Thyroid gland (tissue), 4 donors: ENCODE measurements around the gene SERF2.

Experiments used
- CTCF ChIP-seq, 6 experiments: fragments of 200-600 bp in 3 of 6; fragments of 450-650 bp in 3 of 6; sonication (generic) in 3 of 6; IDR thresholded peaks; one replicate each; pipeline ENCODE4 v1.5.1; 2016 to 2019; ENCODE audit warnings: antibody characterized with exemption in 6 of 6, mild to moderate bottlenecking in 2 of 6, inconsistent platforms in 1 of 6, moderate library complexity in 1 of 6
- POLR2A ChIP-seq, 2 donors: fragments of 450-650 bp; IDR thresholded peaks; one replicate each; pipeline ENCODE4 v1.6.1; 2017; ENCODE audit warnings: antibody characterized with exemption in 2 of 2, mild to moderate bottlenecking in 2 of 2, moderate library complexity in 1 of 2

DNA sequence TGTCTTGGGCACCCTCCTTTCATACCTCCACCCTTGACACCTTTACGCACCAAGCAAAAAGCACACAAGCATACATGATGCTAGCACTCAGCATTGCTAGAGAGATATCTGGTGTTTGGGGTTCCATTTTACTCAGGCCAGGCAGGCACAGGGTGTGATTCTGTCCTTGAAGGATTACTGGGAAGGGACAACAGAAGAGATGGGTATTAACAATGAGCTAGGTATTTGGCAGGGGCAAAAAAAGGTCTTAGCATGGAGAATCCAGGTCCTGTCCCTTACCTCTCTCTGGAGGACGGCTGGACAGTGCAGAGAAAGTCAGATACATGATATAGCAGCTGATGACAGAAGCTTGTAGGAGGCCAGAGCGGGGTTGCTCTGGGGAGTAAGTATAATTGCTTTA lies 4.4 kb downstream of the SERF2 start:
- TF ChIP-seq CTCF (IDR thresholded peaks at IDR 0.05), result no peak
- no peak for TF ChIP-seq POLR2A (IDR thresholded peaks at IDR 0.05)
